Lower leg skin (tissue), 3 donors: ENCODE data around the gene C9orf50.

ENCODE experiments used
- CTCF ChIP-seq, 3 donors: fragments of 450-650 bp; IDR thresholded peaks; one replicate each; pipeline ENCODE4 v1.5.1; 2016; ENCODE audit warnings: antibody characterized with exemption in 3 of 3, mild to moderate bottlenecking in 3 of 3, moderate library complexity in 2 of 3
- POLR2A ChIP-seq, 2 donors: fragments of 450-650 bp; IDR thresholded peaks; one replicate each; pipeline ENCODE4 v1.6.1; 2016 to 2017; ENCODE audit warnings: antibody characterized with exemption in 2 of 2, mild to moderate bottlenecking in 1 of 2, moderate library complexity in 1 of 2

DNA sequence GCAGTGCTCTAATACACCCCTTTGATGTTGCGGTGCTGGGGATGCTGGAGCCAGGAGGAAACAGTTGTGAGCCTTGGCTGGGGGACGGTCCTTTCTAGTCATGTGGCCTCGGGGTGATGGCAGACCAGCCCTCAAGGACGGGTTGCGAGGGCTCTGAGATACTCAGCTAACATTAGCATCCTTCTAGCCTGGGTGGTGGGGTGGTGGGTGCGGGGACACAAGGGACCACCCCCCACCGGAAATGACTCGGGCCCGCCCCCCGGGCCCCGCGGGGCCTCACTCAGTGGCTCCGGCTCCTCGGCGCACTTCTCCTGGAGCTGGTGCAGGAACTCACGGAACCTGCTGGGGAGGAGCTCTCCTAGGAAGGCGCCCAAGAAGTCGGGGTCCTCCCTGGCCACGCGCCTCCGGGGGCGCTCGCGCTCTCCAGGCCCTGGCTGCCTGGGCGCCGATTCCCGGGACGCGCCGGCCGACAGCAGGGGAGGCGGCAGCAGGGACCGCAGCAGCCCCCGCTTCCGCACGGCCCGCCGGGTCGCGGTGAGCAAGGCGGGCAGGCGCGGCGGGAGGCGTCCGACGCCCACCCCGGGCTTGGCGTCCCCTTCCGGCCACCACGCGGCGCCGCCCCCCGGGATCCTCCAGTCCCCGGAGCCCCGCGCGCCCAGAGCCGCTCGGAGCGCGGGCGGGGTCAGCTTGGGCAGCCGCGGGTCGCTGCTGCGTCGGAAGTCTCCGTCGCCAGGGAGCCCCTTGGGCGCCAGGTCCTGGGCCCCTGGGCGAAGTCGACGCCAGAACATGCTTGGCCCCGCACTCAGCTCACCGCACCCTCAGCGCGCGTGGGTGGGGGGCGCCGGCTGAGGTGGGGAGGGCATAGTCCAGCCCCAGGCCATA is 873 bp downstream of the C9orf50 start:
- no peak for TF ChIP-seq CTCF (IDR thresholded peaks at IDR 0.05)
- no peak for TF ChIP-seq POLR2A (IDR thresholded peaks at IDR 0.05)
